ENCODE results near the gene AMMECR1L.
"Not testable (repeated sequence)": the region's sequence is repeated elsewhere in the genome, so short reads cannot be mapped to it uniquely, and the experiment has no call there.

Gene AMMECR1L

DNA sequence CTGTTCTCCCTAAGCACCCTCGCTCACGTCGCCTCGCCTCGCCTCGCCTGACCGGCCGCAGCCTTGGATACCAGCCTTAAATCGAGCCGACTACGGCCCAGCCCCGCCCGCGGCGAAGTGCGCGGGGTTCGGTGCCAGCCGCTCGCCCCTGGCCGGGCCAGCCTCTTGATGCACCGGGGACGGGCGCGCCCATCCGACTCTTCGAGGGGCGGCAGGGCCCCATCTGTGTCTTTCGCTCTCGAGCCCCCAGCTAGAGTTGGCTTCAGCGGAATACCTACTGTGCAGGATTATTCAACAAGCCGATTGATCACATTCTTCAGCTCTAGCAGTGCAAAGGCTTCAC is 808 bp upstream of the AMMECR1L start:
- not testable (repeated sequence) for DNase-seq

DNA sequence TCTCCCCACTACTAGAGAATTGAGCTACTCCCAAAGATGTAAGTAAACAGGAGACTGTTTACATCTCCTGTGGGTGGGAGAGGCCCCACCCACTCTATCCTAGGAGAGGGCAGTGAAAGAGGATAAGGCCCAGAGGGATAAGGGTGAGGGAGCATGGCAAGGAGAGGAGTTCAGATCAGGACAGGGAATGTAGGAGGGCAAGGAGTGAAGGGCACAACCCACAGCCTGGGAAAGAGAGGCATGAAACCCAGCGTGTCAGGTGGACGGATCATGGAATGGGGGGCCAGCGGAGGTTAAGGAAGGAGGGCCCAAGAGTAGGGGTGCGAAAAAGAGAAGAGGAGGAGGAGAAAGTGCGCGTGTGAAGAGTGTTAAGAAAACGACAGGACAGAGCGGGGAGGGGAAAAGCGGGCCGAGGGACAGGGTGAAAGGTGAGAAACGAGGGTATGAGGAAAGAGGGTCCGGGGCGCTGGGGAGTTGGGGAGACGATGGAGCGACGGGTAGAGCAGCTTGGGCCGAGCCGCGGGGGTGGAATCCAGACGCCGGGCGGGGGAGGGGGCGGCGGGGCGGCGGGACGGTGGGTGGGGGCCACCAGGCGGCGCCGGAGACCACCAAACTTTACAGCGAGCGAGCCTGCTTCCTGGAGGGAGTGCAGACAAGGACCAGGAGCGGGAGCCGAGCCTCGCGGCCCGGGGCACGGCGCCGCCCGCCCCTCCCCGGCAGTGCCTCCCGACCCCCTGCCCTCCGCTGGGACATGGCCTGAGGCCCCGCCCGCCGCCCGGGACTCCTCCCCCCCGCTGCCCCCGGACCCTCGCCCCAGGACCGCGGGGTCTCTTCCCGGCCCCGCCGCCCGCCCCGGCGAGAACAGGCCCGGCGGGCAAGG is 655 bp downstream of the AMMECR1L start:
- not testable (repeated sequence) for DNase-seq

DNA sequence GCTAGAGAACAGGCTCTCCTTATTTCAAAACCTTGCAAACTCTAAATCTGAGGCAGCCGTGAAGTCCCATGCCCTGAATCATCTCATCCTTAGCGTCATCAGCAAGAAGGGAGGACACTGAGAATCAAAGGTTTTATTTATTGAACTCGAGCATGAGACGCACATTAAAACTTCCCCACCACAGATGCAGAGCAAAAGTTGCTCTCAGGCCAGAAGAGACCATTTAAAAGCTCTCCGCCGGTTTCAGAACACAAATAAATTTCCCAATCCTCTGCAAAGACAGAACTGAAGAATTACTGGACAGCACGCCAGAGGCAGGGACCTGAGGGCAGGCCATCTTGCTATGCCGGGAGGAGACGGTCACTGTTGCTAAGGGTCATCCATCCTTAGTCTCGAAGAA is 1.3 kb downstream of the AMMECR1L start:
- DNase-seq: no peak

DNA sequence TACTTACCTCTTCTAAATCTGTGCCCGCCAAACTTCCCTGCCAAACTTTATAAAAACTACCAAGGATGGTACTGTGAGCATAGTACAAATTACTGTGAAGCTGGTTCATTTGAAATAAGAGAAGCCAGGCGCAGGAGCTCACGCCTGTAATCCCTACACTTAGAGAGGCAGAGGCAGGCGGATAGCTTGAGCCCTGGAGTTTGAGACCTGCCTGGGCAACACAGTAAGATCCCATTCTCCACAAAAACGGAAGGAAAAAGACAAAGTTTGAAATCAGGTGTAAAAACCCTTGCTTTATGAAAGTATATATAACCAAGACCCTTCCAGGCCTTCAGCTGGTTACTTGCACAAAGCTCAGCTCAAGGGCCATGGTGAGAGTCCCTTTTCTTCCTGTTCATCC is 5.9 kb downstream of the AMMECR1L start:
- DNase-seq: no peak

DNA sequence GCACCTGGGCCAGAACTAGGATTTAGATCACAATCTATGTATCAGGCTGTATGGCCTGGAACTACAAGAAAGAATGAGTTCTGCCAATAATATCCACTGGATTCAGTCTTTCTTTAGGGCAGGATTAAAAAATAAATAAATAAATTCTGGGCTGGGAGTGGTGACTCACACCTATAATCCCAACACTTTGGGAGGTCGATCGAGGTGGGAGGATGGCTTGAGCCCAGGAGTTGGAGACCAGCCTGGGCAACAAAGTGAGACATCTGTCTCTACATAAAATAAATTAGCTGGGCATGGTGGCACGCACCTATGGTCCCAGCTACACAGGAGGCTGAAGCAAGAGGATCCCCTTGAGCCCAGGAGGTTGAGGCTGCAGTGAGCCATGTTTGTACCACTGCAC is 8.1 kb downstream of the AMMECR1L start:
- no peak for DNase-seq

DNA sequence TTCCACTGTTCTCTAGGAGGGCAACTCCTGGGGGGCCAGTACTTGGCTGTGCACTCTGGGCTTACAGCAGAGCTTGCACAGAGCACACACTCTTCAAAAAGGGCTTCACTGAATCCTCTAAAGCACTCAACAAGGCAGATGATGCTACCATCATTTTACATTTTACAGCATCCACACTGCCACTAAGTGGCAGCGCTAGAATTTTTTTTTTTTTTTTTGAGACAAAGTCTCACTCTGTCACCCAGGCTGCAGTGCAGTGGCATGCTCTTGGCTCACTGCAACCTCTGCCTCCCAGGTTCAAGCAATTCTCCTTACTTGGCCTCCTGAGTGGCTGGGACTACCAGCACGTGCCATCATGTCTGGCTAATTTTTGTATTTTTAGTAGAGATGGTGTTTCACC is 8.6 kb downstream of the AMMECR1L start:
- DNase-seq: no peak

DNA sequence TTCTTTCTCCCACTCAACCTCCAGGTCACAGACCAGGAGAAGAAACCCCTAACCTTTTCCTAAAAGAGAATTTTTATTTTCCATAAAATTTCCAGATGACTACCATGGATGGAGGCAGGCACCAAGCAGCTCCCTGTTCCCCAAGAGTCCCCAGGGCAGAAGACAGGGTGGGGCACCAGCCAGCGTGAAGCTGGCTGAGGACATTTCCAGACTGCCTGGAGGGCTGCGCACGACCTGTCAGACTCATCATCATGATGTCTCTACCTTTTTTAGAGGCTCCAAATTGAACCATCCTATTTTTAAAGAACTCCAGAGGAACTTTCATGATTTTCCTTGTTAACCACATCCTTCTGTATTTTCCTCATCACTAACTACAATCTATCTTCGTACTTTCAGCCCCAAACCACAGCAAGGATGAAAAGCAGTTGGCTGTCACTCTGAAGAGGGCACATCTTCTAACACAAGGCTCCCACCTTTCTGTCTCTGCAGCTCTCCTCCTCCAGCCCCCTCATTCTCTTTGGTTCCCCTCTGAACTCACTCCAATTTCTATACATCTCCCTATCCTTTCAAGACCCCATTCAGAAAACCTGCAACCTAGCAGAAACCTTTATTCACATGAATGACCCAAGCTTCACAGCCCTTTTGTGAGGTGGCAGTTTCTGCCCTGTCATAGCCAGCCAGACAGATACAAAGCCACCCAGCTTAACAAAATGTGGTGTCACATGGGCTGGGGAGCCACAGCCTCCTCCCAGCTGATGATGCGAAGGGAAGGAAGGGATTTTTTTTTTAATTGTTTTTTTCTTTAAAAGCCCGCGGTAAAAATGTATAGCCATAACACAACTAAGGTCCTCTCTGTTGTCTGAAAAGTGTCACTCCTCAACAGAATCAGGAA is 11.1 kb downstream of the AMMECR1L start:
- no peak for DNase-seq

DNA sequence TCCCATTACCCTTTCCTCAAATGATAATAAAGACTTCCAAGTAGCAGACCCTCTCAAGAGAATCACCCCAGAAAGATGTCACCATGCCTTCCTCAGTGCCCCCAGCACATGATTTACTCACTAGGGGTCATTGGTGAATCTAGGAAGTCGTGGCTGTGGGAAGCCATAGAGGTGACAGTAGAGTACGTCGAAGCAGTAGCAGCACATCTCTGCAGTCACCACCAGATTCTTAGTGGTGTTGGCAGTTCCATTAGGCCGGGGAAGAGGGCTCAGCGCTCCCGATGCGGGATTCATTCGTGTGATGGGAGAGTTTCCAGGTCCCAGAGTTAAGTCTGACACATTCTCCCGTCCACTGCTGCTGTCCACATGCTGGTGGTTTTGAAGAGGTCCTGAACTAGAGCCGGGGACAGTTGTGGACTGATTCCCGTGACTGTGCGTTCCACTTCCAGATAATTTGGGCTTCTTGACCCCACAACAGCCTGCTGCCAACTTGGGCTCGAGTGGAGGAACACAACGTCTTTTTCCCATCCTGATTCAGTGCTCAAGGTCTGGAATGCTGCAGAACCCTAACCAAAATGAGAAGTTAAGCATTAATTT is 12.0 kb downstream of the AMMECR1L start:
- DNase-seq: no peak

DNA sequence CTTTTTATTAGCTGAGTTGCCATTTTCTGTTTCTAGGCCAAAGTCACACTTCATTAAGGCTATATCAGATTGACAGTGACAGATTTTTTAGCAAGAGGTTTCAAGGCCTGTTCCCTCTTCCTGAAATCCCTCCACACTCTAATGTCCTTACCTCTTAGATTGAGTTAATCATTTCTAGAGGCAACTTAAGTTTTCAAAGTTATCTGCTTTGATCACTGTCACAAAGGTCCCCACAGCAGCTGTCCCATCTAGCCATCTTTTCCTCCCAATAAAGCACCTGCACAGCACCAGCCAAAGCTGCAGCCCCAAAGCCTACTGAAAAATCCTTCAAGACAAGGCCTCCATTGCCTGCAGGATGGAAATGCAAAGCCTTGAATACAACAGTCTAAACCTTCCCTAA is 13.4 kb downstream of the AMMECR1L start:
- DNase-seq: no peak

DNA sequence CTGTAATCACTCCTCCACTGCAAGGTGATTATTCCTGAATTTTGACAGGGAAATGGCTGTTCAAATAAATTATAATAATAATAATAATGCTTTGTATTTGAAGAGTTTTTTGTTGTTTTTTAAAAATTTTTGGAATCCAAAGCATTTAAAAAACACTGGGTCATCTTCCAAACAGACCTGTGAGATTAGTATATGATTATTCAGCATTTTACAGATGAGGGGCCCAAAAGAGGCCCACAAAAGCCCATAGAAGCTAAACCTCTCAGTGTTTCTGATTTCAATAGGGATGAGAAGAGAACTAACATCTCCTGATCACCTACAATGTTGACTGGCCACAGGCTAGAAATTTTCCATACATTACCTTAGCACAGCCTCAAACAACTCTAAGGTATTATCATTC is 19.8 kb downstream of the AMMECR1L start:
- no peak for DNase-seq

DNA sequence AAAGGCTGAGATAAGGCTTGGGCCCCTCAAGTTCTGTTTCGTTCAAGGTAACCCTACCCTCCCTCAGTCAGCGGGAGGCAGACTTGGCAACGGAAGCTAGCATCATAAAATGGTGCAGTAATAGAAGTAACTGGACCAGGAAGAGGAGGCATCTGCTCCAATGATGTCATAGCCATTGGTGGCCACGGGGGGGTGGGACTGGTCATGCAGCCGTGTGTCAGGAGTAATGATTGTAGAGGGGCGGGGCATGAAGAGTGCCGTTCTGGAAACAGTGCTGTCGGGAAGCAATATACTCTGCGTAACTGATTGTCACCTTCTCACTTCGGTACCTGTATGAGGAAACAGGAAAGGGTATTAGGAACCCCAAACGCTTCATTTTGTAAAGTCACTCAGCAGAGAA is 20.9 kb downstream of the AMMECR1L start:
- no peak for DNase-seq

DNA sequence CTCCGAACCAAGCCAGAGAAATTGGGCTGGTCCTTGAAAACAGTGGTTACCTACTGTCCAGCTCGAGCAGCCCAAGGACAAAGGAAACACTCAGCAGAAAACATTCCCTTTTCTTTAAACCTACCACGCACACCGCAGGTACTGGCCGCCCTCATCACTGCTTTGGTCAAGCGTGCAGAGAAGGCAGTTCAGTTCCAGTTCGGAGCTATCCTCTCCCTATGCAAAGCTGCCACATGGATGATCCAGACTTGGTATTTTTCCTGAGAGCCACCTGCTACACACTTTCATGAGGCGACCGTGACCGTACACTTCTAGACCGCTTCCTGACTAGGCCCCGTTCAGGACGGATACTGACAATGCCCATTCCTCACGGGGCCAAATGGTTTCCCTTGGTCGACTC is 23.5 kb downstream of the AMMECR1L start:
- DNase-seq: no peak

DNA sequence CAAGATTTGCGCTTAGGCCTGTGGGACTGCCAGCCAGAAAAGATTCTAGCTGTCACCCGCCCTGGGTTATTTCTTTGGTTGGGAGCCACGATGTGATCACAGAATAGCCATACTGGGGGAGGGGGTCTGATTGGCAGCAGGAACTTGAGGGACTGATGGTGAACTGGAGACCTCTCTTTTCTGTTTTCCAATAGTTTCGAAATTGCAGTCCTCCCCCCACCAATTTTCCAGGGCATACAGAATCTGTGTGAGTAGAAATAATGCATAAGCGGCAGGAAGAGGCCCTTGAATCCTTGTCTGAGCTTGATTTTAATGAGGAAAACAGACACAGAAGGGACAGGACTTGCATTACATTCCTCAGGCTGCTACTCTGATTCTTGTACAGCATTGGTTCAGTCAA is 25.6 kb downstream of the AMMECR1L start:
- DNase-seq: no peak

DNA sequence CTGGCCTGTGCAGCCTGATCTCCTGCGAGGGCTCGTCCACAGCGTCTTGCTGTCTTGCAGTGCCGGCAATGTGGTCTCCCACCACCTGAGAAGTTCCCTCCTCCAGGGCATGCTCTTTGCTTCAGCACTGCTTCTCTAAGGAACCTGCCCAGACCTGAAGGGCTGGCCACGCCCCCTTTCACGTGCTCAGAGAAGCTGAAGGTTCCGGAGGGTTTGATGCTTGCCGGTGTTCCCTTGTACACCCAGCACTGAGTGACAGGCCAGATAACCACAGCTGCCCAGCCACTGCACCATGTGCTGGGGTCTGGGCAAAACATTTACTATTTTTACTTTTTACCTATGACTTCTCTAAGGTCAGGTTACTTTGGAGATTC is 26.1 kb downstream of the AMMECR1L start:
- DNase-seq: no peak

DNA sequence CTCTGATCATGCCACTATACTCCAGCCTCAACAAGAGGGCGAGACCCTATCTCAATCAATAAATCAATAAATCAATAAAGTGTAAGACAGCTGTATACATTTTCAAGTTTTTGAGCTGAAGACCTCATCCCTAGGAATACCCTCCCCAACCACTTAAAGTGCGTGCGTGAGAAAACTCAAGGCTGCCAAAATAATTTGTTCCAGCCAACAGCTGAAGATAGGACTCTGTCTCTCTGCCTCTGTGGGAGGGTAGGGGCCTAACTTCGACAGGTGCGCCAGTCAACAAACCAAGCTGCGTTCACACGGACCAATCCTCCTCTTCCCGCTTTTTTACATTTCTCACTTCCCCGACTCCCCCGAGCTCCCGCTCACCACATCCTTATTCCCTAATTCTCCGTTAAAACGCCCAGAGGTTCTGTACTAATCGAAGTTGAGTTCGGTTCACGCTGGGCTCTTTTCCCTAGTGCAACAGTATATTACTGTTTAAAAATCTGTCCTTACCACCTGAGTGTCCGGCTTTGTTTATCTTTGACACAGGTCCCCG is 28.4 kb downstream of the AMMECR1L start:
- peak; percentile 21 for DNase-seq

DNA sequence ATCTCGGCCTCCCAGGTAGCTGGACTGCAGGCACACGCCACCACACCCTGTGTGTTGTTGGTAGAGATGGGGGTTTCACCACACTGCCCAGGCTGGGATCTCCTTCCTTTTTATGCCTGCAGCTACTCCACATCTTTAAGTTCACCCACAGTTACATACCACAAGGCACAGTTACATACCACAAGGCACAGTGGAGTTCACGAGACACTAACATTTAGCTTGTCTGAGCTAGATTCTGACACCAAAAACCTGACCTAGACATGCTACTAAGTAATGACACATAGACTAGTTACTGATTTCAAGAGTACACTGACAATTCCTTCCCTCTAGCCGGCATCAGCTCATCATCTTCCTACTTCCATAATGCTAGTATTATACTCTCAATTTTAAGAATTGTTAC is 32.1 kb downstream of the AMMECR1L start:
- no peak for DNase-seq

DNA sequence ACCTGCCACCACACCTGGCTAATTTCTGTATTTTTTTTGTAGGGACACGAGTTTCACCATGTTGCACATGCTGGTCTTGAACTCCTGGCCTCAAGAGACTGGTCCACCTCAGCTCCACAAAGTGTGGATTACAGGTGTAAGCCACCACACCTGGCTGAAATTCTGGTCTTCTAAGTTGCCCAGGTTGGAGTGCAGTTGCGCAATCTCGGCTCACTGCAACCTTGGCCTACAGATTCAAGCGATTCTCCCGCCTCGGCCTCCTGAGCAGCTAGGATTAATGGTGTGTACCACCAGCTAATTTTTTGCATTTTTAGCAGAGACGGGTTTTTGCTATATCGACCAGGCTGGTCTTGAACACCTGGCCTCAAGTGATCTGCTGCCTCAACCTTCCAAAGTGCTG is 33.4 kb downstream of the AMMECR1L start:
- no peak for DNase-seq

DNA sequence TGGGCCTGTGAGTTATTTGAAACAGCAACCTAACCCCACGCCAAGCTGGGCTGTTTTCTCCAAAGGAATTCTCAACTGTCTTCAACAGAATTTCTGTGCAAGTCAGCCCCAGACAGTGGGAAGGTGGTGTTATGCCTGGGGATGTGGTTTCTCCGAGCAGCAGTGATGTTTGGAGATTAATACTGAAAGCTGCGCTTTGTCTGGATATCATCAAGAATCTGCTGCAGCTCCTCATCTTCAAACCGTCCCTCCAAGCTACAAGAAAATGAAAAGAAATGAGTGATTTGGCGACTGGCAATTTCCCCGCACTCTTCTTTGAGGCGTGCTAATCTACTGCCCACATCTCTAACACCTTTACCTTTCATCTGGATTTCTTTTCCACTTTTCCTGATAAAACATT is 37.8 kb downstream of the AMMECR1L start:
- no peak for DNase-seq

DNA sequence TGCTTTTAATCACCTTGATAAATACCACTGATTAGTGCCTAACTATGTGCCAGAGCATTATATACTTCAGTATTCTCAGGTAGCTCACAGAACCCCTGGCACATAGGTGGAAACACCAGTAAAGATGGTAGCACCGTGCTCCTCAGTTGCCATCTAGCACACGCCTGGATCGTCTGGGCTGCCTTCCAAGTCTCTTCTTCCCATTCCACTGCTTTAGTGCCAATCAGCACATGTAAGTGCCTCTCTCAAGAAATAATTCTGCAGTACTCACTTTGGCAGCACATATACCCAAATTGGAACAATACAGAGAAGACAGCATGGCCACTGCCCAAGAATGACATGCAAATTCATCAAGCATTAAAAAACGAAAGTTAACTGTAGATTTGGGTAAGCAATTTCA is 40.8 kb downstream of the AMMECR1L start:
- no peak for DNase-seq

DNA sequence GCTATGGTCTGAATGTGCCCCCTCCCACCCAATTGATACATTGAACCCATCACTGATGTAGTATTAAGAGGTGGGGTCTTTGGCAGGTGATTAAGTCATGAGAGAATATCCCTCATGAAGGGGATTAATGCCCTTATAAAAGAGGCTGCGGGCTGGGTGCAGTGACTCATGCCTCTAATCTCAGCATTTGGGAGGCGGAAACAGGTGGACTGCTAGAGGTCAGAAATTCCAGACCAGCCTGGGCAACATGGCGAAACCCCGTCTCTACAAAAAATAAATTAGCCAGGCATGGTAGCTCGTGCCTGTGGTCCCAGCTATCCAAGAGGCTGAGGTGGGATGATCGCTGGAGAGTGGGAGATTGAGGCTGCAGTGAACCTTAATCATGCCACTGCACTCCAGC is 42.1 kb downstream of the AMMECR1L start:
- no peak for DNase-seq

DNA sequence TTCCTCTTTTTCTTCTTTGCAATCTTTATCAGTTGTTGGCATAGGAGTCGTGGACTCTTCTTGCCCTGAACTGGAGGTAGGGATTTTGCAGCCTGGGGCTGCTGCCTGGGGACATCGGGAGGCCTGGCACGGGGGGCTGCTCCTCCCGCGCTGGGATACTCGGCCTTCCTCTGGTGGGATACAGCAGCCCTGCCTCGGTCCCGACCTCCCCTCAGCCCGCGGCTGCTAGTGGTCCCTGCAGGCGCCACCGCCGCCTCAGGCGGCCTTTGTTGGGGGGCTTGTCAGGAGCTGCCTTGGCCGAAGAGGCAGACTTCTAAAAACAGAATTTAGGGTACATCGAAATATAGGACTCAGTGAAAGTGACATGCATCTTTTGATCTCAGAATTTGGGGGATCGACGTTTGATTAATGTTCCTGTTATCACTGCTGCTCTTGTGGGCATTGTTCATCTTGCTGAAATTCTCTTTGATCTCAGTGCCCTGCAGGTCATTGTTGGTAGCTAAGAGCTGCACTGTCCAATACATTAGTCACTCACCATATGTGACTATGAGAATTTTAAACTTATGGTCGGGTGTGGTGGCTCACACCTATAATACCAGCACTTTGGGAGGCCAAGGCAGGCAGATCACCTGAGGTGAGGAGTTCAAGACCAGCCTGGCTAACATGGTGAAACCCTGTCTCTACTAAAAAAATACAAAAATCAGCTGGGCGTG is 44.1 kb downstream of the AMMECR1L start:
- DNase-seq: no peak

DNA sequence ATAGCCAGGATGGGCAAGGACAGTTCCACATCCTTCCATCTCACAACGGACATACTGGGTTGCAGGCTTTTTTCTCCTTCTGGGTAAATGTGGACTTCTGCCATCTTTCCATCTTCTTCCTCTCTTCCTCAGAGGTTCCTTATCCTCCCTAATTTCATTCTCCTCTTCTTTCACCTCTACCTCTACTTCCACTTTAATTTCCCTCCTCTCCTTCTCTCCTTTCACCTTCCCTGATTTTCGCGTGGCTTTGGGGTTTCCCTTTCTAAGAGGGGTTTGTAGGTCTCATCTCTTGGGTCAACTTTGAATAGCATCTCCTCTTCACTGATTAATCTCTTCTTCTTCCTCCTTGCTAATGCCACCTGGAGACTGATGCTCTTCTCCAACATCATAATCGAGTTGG is 44.9 kb downstream of the AMMECR1L start:
- DNase-seq: no peak

DNA sequence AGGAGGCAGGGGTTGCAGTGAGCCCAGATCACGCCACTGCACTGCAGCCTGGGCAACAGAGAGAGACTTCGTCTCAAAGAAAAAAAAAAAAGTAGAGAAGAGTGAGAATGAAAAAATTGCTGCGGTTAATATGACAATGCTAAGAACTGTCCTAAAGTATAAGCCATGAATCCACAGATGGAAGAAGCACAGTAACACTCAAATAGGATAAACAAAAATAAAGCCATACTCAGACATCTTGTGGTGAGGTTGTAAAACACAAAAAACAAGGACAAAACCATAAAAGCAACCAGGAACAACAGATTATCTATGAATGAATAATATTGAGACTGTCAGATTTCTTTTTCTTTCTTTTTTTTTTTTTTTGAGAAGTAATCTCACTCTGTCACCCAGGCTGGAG is 50.8 kb downstream of the AMMECR1L start:
- no peak for DNase-seq
